Caco-2 (cell line): Measurements from ENCODE around the gene MCOLN2. TPM values are rescaled to one million over a fixed set of nuclear protein-coding genes. Genes with fewer than 3 reads are reported as not detected.

Experiments used
- BruUV-seq: library from RNA; stranded (reverse); fragments of 400-500 nt; replicated peaks from 2 replicates; lab custom pipeline; 2021; lab: Mats Ljungman, UMichigan
- CTCF ChIA-PET: fragments of 300-600 bp; sonication (Branson Sonifier 250); formaldehyde crosslinking; loops from one replicate; lab custom pipeline; 2022; ENCODE audit warnings: antibody characterized with exemption; lab: Charles Lee
- POLR2A ChIA-PET: fragments of 300-600 bp; sonication (Branson Sonifier 250); formaldehyde crosslinking; loops from one replicate; lab custom pipeline; 2022; ENCODE audit warnings: antibody characterized with exemption; lab: Charles Lee
- DNase-seq, 2 experiments: peaks; one replicate each; pipeline versions ENCODE4 v3.0.0 to v3.0.0-alpha.2; 2020 to 2022
- H3K27me3 ChIP-seq: replicated peaks from 2 replicates; pipeline ENCODE4 v1.6.0; 2011; ENCODE audit warnings: low read length; ENCODE audit not compliant: control insufficient read depth, insufficient read depth
- H3K36me3 ChIP-seq: 2 replicates; pipeline ENCODE4 v1.5.1; 2011; ENCODE audit warnings: low read length; ENCODE audit not compliant: control insufficient read depth, insufficient read depth
- H3K4me1 ChIP-seq: fragments of 250-450 bp; sonication (Bioruptor Pico); 2 replicates; pipeline ENCODE4 v1.5.1; 2020; ENCODE audit warnings: mild to moderate bottlenecking
- H3K4me3 ChIP-seq: 2 replicates; pipeline ENCODE4 v1.5.1; 2011; ENCODE audit warnings: low read depth, mild to moderate bottlenecking, control low read depth, low read length
- H3K9me3 ChIP-seq: fragments of 250-450 bp; sonication (Bioruptor Pico); 2 replicates; pipeline ENCODE4 v1.5.1; 2020; ENCODE audit warnings: mild to moderate bottlenecking, moderate library complexity
- H3K27ac Mint-ChIP-seq: one replicate; pipeline ENCODE4 v1.8.0; 2022; ENCODE audit warnings: mixed read lengths; ENCODE audit not compliant: unreplicated experiment
- H3K27me3 Mint-ChIP-seq: one replicate; pipeline ENCODE4 v1.8.0; 2022; ENCODE audit warnings: mixed read lengths; ENCODE audit not compliant: insufficient read depth, unreplicated experiment
- H3K36me3 Mint-ChIP-seq: one replicate; pipeline ENCODE4 v1.8.0; 2022; ENCODE audit warnings: mild to moderate bottlenecking, mixed read lengths; ENCODE audit not compliant: insufficient read depth, unreplicated experiment
- H3K4me1 Mint-ChIP-seq: one replicate; pipeline ENCODE4 v1.8.0; 2022; ENCODE audit warnings: low read depth, mixed read lengths; ENCODE audit not compliant: unreplicated experiment
- H3K4me3 Mint-ChIP-seq: one replicate; pipeline ENCODE4 v1.8.0; 2022; ENCODE audit warnings: mild to moderate bottlenecking, moderate library complexity, mixed read lengths; ENCODE audit not compliant: unreplicated experiment
- H3K9me3 Mint-ChIP-seq: one replicate; pipeline ENCODE4 v1.8.0; 2022; ENCODE audit warnings: mixed read lengths; ENCODE audit not compliant: unreplicated experiment
- intact Hi-C: fragments of 100-400 bp; cut with micrococcal nuclease; formaldehyde crosslinking; loops from one replicate; pipeline ENCODE4 v1.10.0; 2022; ENCODE audit not compliant: unreplicated experiment
- total RNA-seq: library from RNA; stranded (reverse); gene quantifications from 2 replicates; pipeline ENCODE4 v1.2.3, GENCODE V29; 2022
- TF ChIP-seq, protein P1 (sequence below), 2 experiments: fragments of 200-600 bp in 1 of 2; IDR thresholded peaks; 1 replicate in 1 of 2; 2 replicates in 1 of 2; pipeline versions ENCODE4 v1.5.1 to v1.8.0; 2011 to 2022; ENCODE audit warnings: antibody characterized with exemption in 1 of 2, control low read depth in 1 of 2, inconsistent platforms in 1 of 2, low read depth in 1 of 2, low read length in 1 of 2, mild to moderate bottlenecking in 1 of 2, moderate library complexity in 1 of 2; ENCODE audit not compliant: insufficient read depth in 1 of 2, severe bottlenecking in 1 of 2, unreplicated experiment in 1 of 2

Gene MCOLN2
- total RNA-seq, 1 experiment from 2014 or later, result not detected

GRCh38 chr1:84919461-84919970, 77.4 kb downstream of the MCOLN2 start:
- H3K4me3 ChIP-seq, result no peak overlapping the region
- Mint-ChIP-seq H3K9me3 (no peaks in the 10 kb centered on the region), H3K4me1 (no peaks in the 10 kb centered on the region), H3K27ac (no peak overlapping the region), H3K4me3 (no peak overlapping the region), H3K27me3 (peaks cover 9% of the 10 kb centered on the region), H3K36me3 (no peaks in the 10 kb centered on the region)
- no peaks in the 10 kb centered on the region for H3K27me3 ChIP-seq
- H3K36me3 ChIP-seq, result no peaks in the 10 kb centered on the region
- CTCF ChIA-PET, result no interaction called here
- TF ChIP-seq, protein P1, sequence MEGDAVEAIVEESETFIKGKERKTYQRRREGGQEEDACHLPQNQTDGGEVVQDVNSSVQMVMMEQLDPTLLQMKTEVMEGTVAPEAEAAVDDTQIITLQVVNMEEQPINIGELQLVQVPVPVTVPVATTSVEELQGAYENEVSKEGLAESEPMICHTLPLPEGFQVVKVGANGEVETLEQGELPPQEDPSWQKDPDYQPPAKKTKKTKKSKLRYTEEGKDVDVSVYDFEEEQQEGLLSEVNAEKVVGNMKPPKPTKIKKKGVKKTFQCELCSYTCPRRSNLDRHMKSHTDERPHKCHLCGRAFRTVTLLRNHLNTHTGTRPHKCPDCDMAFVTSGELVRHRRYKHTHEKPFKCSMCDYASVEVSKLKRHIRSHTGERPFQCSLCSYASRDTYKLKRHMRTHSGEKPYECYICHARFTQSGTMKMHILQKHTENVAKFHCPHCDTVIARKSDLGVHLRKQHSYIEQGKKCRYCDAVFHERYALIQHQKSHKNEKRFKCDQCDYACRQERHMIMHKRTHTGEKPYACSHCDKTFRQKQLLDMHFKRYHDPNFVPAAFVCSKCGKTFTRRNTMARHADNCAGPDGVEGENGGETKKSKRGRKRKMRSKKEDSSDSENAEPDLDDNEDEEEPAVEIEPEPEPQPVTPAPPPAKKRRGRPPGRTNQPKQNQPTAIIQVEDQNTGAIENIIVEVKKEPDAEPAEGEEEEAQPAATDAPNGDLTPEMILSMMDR (IDR thresholded peaks at IDR 0.05; ENCODE audit: insufficient read depth in 1 of 2, low read depth in 1 of 2, low read length in 1 of 2, severe bottlenecking in 1 of 2, unreplicated experiment in 1 of 2), result no peak
- intact Hi-C loops, result no loop called here
- no peaks in the 10 kb centered on the region for H3K4me1 ChIP-seq
- no peaks in the 10 kb centered on the region for H3K9me3 ChIP-seq
- POLR2A ChIA-PET, result no interaction called here
- no peak for DNase-seq
- BruUV-seq, result no TSS peak

GRCh38 chr1:84918726-84919336, 78.1 kb downstream of the MCOLN2 start:
- H3K9me3 Mint-ChIP-seq, result no peaks in the 10 kb centered on the region
- Histone ChIP-seq H3K9me3 (no peaks in the 10 kb centered on the region), H3K4me3 (no peak overlapping the region), H3K4me1 (no peaks in the 10 kb centered on the region), H3K27me3 (no peaks in the 10 kb centered on the region), H3K36me3 (no peaks in the 10 kb centered on the region)
- no peaks in the 10 kb centered on the region for H3K4me1 Mint-ChIP-seq
- H3K36me3 Mint-ChIP-seq, result no peaks in the 10 kb centered on the region
- TF ChIP-seq, protein P1 (IDR thresholded peaks at IDR 0.05; ENCODE audit: insufficient read depth in 1 of 2, low read depth in 1 of 2, low read length in 1 of 2, severe bottlenecking in 1 of 2, unreplicated experiment in 1 of 2), result no peak
- H3K4me3 Mint-ChIP-seq, result no peak overlapping the region
- peaks cover 9% of the 10 kb centered on the region for H3K27me3 Mint-ChIP-seq
- ChIA-PET CTCF (no interaction called here), POLR2A (no interaction called here)
- H3K27ac Mint-ChIP-seq, result no peak overlapping the region
- BruUV-seq, result no TSS peak
- no peak for DNase-seq
- intact Hi-C loops, result no loop called here

- intact Hi-C loops, result no loop called here
- Mint-ChIP-seq H3K36me3 (no peaks in the 10 kb centered on the region), H3K9me3 (no peaks in the 10 kb centered on the region), H3K27me3 (peaks cover 7% of the 10 kb centered on the region), H3K27ac (no peak overlapping the region), H3K4me1 (no peaks in the 10 kb centered on the region), H3K4me3 (no peak overlapping the region)
- ChIA-PET CTCF (no interaction called here), POLR2A (no interaction called here)
- TF ChIP-seq, protein P1 (IDR thresholded peaks at IDR 0.05; ENCODE audit: insufficient read depth in 1 of 2, low read depth in 1 of 2, low read length in 1 of 2, severe bottlenecking in 1 of 2, unreplicated experiment in 1 of 2), result no peak
- H3K9me3 ChIP-seq, result no peaks in the 10 kb centered on the region
- H3K27me3 ChIP-seq, result no peaks in the 10 kb centered on the region
- no peak for DNase-seq
- H3K4me1 ChIP-seq, result no peaks in the 10 kb centered on the region
- H3K36me3 ChIP-seq, result no peaks in the 10 kb centered on the region
- H3K4me3 ChIP-seq, result no peak overlapping the region
- no TSS peak for BruUV-seq
Observed at GRCh38 chr1:84916897-84917296, 80.0 kb downstream of the MCOLN2 start.
